ENCODE results near the gene SCYL1.

GRCh38 chr11:65504674-65505465 lies 20.0 kb upstream of the SCYL1 start:
- TF ChIP-seq CTCF (conservative IDR thresholded peaks at IDR 0.05; ENCODE audit: low read length) (no peak), EZH2phosphoT487 (IDR thresholded peaks at IDR 0.05; ENCODE audit: borderline replicate concordance, low read depth, low read length) (no peak)
